Caco-2 (cell line): ENCODE results near the gene C9. TPM values are rescaled to one million over a fixed set of nuclear protein-coding genes. Genes with fewer than 3 reads are reported as not detected.

Source experiments
- BruUV-seq: library from RNA; stranded (reverse); fragments of 400-500 nt; replicated peaks from 2 replicates; lab custom pipeline; 2021; lab: Mats Ljungman, UMichigan
- CTCF ChIA-PET: fragments of 300-600 bp; sonication (Branson Sonifier 250); formaldehyde crosslinking; loops from one replicate; lab custom pipeline; 2022; ENCODE audit warnings: antibody characterized with exemption; lab: Charles Lee
- POLR2A ChIA-PET: fragments of 300-600 bp; sonication (Branson Sonifier 250); formaldehyde crosslinking; loops from one replicate; lab custom pipeline; 2022; ENCODE audit warnings: antibody characterized with exemption; lab: Charles Lee
- DNase-seq, 2 experiments: peaks; one replicate each; pipeline versions ENCODE4 v3.0.0 to v3.0.0-alpha.2; 2020 to 2022
- H3K27me3 ChIP-seq: replicated peaks from 2 replicates; pipeline ENCODE4 v1.6.0; 2011; ENCODE audit warnings: low read length; ENCODE audit not compliant: control insufficient read depth, insufficient read depth
- H3K36me3 ChIP-seq: 2 replicates; pipeline ENCODE4 v1.5.1; 2011; ENCODE audit warnings: low read length; ENCODE audit not compliant: control insufficient read depth, insufficient read depth
- H3K4me1 ChIP-seq: fragments of 250-450 bp; sonication (Bioruptor Pico); 2 replicates; pipeline ENCODE4 v1.5.1; 2020; ENCODE audit warnings: mild to moderate bottlenecking
- H3K4me3 ChIP-seq: 2 replicates; pipeline ENCODE4 v1.5.1; 2011; ENCODE audit warnings: low read depth, mild to moderate bottlenecking, control low read depth, low read length
- H3K9me3 ChIP-seq: fragments of 250-450 bp; sonication (Bioruptor Pico); 2 replicates; pipeline ENCODE4 v1.5.1; 2020; ENCODE audit warnings: mild to moderate bottlenecking, moderate library complexity
- H3K27ac Mint-ChIP-seq: one replicate; pipeline ENCODE4 v1.8.0; 2022; ENCODE audit warnings: mixed read lengths; ENCODE audit not compliant: unreplicated experiment
- H3K27me3 Mint-ChIP-seq: one replicate; pipeline ENCODE4 v1.8.0; 2022; ENCODE audit warnings: mixed read lengths; ENCODE audit not compliant: insufficient read depth, unreplicated experiment
- H3K36me3 Mint-ChIP-seq: one replicate; pipeline ENCODE4 v1.8.0; 2022; ENCODE audit warnings: mild to moderate bottlenecking, mixed read lengths; ENCODE audit not compliant: insufficient read depth, unreplicated experiment
- H3K4me1 Mint-ChIP-seq: one replicate; pipeline ENCODE4 v1.8.0; 2022; ENCODE audit warnings: low read depth, mixed read lengths; ENCODE audit not compliant: unreplicated experiment
- H3K4me3 Mint-ChIP-seq: one replicate; pipeline ENCODE4 v1.8.0; 2022; ENCODE audit warnings: mild to moderate bottlenecking, moderate library complexity, mixed read lengths; ENCODE audit not compliant: unreplicated experiment
- H3K9me3 Mint-ChIP-seq: one replicate; pipeline ENCODE4 v1.8.0; 2022; ENCODE audit warnings: mixed read lengths; ENCODE audit not compliant: unreplicated experiment
- intact Hi-C: fragments of 100-400 bp; cut with micrococcal nuclease; formaldehyde crosslinking; loops from one replicate; pipeline ENCODE4 v1.10.0; 2022; ENCODE audit not compliant: unreplicated experiment
- total RNA-seq: library from RNA; stranded (reverse); gene quantifications from 2 replicates; pipeline ENCODE4 v1.2.3, GENCODE V29; 2022
- TF ChIP-seq, protein P1 (sequence below), 2 experiments: fragments of 200-600 bp in 1 of 2; IDR thresholded peaks; 1 replicate in 1 of 2; 2 replicates in 1 of 2; pipeline versions ENCODE4 v1.5.1 to v1.8.0; 2011 to 2022; ENCODE audit warnings: antibody characterized with exemption in 1 of 2, control low read depth in 1 of 2, inconsistent platforms in 1 of 2, low read depth in 1 of 2, low read length in 1 of 2, mild to moderate bottlenecking in 1 of 2, moderate library complexity in 1 of 2; ENCODE audit not compliant: insufficient read depth in 1 of 2, severe bottlenecking in 1 of 2, unreplicated experiment in 1 of 2

Gene C9
- total RNA-seq, 1 experiment from 2014 or later = 0.41 TPM

DNA sequence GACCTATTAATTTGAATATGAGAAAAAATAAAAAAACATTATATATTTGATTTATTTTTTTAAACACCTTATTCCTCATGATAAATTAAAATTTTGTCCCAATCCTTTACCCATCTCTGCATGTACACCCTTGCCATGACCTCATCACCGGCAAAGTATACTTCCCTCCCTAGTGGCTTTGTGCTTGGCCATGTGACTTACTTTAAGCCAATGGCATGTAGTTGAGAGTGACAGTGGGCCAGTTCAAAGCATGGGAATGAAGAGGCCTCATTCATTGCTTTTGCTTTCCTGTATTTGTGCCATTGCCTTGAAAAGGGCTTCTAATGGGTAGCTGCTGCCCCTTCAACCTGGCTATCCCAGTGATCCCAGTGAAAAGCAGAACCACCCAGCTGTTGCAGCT lies 31.2 kb downstream of the C9 start:
- Histone ChIP-seq H3K9me3 (no peaks in the 10 kb centered on the region), H3K4me3 (no peak overlapping the region), H3K4me1 (no peaks in the 10 kb centered on the region), H3K27me3 (no peaks in the 10 kb centered on the region), H3K36me3 (no peaks in the 10 kb centered on the region)
- Mint-ChIP-seq H3K36me3 (no peaks in the 10 kb centered on the region), H3K27ac (no peak overlapping the region), H3K9me3 (no peaks in the 10 kb centered on the region), H3K27me3 (no peaks in the 10 kb centered on the region), H3K4me3 (no peak overlapping the region), H3K4me1 (no peaks in the 10 kb centered on the region)
- no peak for DNase-seq
- ChIA-PET CTCF (no interaction called here), POLR2A (no interaction called here)
- intact Hi-C loops = no loop called here
- BruUV-seq = no TSS peak
- TF ChIP-seq, protein P1, sequence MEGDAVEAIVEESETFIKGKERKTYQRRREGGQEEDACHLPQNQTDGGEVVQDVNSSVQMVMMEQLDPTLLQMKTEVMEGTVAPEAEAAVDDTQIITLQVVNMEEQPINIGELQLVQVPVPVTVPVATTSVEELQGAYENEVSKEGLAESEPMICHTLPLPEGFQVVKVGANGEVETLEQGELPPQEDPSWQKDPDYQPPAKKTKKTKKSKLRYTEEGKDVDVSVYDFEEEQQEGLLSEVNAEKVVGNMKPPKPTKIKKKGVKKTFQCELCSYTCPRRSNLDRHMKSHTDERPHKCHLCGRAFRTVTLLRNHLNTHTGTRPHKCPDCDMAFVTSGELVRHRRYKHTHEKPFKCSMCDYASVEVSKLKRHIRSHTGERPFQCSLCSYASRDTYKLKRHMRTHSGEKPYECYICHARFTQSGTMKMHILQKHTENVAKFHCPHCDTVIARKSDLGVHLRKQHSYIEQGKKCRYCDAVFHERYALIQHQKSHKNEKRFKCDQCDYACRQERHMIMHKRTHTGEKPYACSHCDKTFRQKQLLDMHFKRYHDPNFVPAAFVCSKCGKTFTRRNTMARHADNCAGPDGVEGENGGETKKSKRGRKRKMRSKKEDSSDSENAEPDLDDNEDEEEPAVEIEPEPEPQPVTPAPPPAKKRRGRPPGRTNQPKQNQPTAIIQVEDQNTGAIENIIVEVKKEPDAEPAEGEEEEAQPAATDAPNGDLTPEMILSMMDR (IDR thresholded peaks at IDR 0.05; ENCODE audit: insufficient read depth in 1 of 2, low read depth in 1 of 2, low read length in 1 of 2, severe bottlenecking in 1 of 2, unreplicated experiment in 1 of 2) = no peak

GRCh38 chr5:39331861-39332381 lies 32.4 kb downstream of the C9 start:
- DNase-seq = no peak
- CTCF ChIA-PET = no interaction called here
- Mint-ChIP-seq H3K4me1 (no peaks in the 10 kb centered on the region), H3K9me3 (no peaks in the 10 kb centered on the region), H3K27me3 (no peaks in the 10 kb centered on the region), H3K27ac (no peak overlapping the region), H3K4me3 (no peak overlapping the region), H3K36me3 (no peaks in the 10 kb centered on the region)
- Histone ChIP-seq H3K9me3 (no peaks in the 10 kb centered on the region), H3K36me3 (no peaks in the 10 kb centered on the region), H3K27me3 (no peaks in the 10 kb centered on the region), H3K4me3 (no peak overlapping the region), H3K4me1 (no peaks in the 10 kb centered on the region)
- TF ChIP-seq, protein P1 (IDR thresholded peaks at IDR 0.05; ENCODE audit: insufficient read depth in 1 of 2, low read depth in 1 of 2, low read length in 1 of 2, severe bottlenecking in 1 of 2, unreplicated experiment in 1 of 2) = no peak
- intact Hi-C loops = no loop called here
- POLR2A ChIA-PET = no interaction called here
- no TSS peak for BruUV-seq

GRCh38 chr5:39328731-39329130 lies 35.6 kb downstream of the C9 start:
- no peak for DNase-seq
- POLR2A ChIA-PET = interaction anchor here (0.5 kb wide), 1 partner anchor 191 kb away, joined by 3 read pairs; no protein-coding TSS in a partner anchor
- H3K36me3 Mint-ChIP-seq = no peaks in the 10 kb centered on the region
- no peak overlapping the region for H3K27ac Mint-ChIP-seq
- TF ChIP-seq, protein P1 (IDR thresholded peaks at IDR 0.05; ENCODE audit: insufficient read depth in 1 of 2, low read depth in 1 of 2, low read length in 1 of 2, severe bottlenecking in 1 of 2, unreplicated experiment in 1 of 2) = no peak
- H3K4me1 ChIP-seq = no peaks in the 10 kb centered on the region
- no peaks in the 10 kb centered on the region for H3K27me3 ChIP-seq
- no peaks in the 10 kb centered on the region for H3K4me1 Mint-ChIP-seq
- H3K36me3 ChIP-seq = no peaks in the 10 kb centered on the region
- no peaks in the 10 kb centered on the region for H3K9me3 Mint-ChIP-seq
- CTCF ChIA-PET = no interaction called here
- peaks cover 5% of the 10 kb centered on the region for H3K27me3 Mint-ChIP-seq
- no peak overlapping the region for H3K4me3 ChIP-seq
- no TSS peak for BruUV-seq
- H3K9me3 ChIP-seq = no peaks in the 10 kb centered on the region
- intact Hi-C loops = no loop called here
- H3K4me3 Mint-ChIP-seq = no peak overlapping the region
